ENCODE data around the gene AADACL3. TPM values are rescaled to one million over a fixed set of nuclear protein-coding genes. Genes with fewer than 3 reads are reported as not detected.

The AADACL3 gene
- total and polyA plus RNA-seq, 2 of the 8 experiments (the other 6 are each of a cell fraction or from before 2014, with no cell fraction given): 0.33 to 2.3 TPM

DNA sequence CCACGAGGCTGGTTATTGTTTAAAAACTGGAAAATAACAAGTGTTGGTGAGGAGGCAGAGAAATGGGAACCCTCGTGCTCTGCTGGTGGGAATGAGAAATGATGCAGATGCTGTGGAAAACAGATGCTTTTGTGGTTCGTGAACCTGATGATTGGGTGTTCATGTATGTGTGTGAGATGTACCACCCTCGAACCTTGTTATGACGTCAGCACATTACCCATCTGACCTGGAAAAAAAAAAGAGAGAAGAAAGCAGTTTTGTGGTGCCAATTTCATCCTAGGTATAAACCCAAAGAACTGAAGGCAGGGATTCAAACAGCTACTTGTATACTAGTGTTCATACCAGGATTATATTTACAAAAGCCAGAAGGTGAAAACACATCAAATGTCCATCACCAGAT, 23.7 kb downstream of the AADACL3 start:
- Histone ChIP-seq H4K91ac (replicated peaks; ENCODE audit: insufficient read length, low read length) (no peak overlapping the region), H3K18ac (ENCODE audit: extremely low read depth, low read length) (no peak overlapping the region), H3K36me3 (ENCODE audit: control insufficient read depth in 2 of 4, insufficient read depth in 4 of 4, low read length in 3 of 4) (no peaks in the 10 kb centered on the region), H2BK20ac (ENCODE audit: low read length) (no peak overlapping the region), H3K4me1 (replicated peaks in 1 of 4; ENCODE audit: control insufficient read depth in 3 of 4, insufficient read depth in 4 of 4, low read length in 3 of 4) (no peaks in the 10 kb centered on the region; a peak in 1 of 7 replicates), H3K4ac (replicated peaks; ENCODE audit: insufficient read length, low read depth, low read length) (no peak overlapping the region), H3K14ac (ENCODE audit: insufficient read length) (no peak overlapping the region), H3K23ac (ENCODE audit: insufficient read length) (no peak overlapping the region), H4K20me1 (replicated peaks in 1 of 2; ENCODE audit: control insufficient read depth in 1 of 2, insufficient read depth in 2 of 2, low read length in 2 of 2) (no peaks in the 10 kb centered on the region), H3K9me3 (ENCODE audit: insufficient read depth in 2 of 2, low read depth in 1 of 2, low read length in 1 of 2) (no peaks in the 10 kb centered on the region), H2BK12ac (ENCODE audit: low read depth, low read length) (no peak overlapping the region), H3K23me2 (ENCODE audit: low read depth, low read length) (no peaks in the 10 kb centered on the region), H3K4me3 (ENCODE audit: extremely low read depth in 1 of 4, insufficient read depth in 2 of 4, low read depth in 3 of 4, low read length in 4 of 4) (no peak overlapping the region), H2BK15ac (ENCODE audit: low read length) (no peak overlapping the region), H3K27me3 (replicated peaks in 1 of 4; ENCODE audit: control insufficient read depth in 3 of 4, extremely low read depth in 1 of 4, insufficient read depth in 3 of 4, low read length in 3 of 4) (no peaks in the 10 kb centered on the region), H3K79me2 (ENCODE audit: control insufficient read depth in 1 of 2, insufficient read depth in 2 of 2, low read length in 2 of 2) (no peaks in the 10 kb centered on the region), H2BK5ac (ENCODE audit: low read depth, low read length) (no peak overlapping the region), H4K8ac (ENCODE audit: extremely low read depth, insufficient read depth, low read length) (no peak overlapping the region), H4K5ac (ENCODE audit: insufficient read length, low read depth, low read length) (no peak overlapping the region), H2AFZ (ENCODE audit: low read length) (no peak overlapping the region), H3K79me1 (ENCODE audit: low read depth, low read length) (no peaks in the 10 kb centered on the region), H2AK5ac (ENCODE audit: low read depth, low read length) (no peak overlapping the region), H3K27ac (ENCODE audit: low read depth, low read length) (no peak overlapping the region), H3K4me2 (ENCODE audit: insufficient read depth in 1 of 2, low read depth in 2 of 2, low read length in 2 of 2) (no peak overlapping the region), H3K56ac (replicated peaks; ENCODE audit: insufficient read length, low read depth, low read length) (no peak overlapping the region), H3K9ac (replicated peaks in 1 of 4; ENCODE audit: extremely low read depth in 1 of 4, low read depth in 3 of 4, low read length in 3 of 4) (no peak overlapping the region), H2BK120ac (replicated peaks; ENCODE audit: low read depth, low read length) (no peak overlapping the region)
- DNase-seq (ENCODE audit: low read depth in 1 of 2, low spot score in 2 of 2): no peak
- ChIA-PET CTCF (ENCODE audit: partially characterized antibody) (interaction anchor here (0.9 to 1.0 kb wide), 2 partner anchors 20 to 81 kb away, joined by 3 read pairs; no protein-coding TSS in a partner anchor), POLR2A (ENCODE audit: partially characterized antibody) (no interaction called here)
- WGBS, 2 experiments (ENCODE audit: extremely low coverage in 1 of 2, insufficient coverage in 1 of 2, insufficient read length in 1 of 2, insufficient replicate concordance in 2 of 2, low coverage in 1 of 2, low lambda C conversion rate in 2 of 2, missing lambda C conversion rate in 1 of 2): 93% methylated on average over 5 of the region's 5 CpGs; no CpG with 5 or more reads in 1 of the 2 experiments
- no peak for FAIRE-seq
- no peak for TF ChIP-seq POLR2AphosphoS5 (IDR thresholded peaks at IDR 0.05; ENCODE audit: low read depth, low read length)
- no peak for TF ChIP-seq CBX8 (IDR thresholded peaks at IDR 0.05; ENCODE audit: borderline replicate concordance, low read depth, low read length)
- no peak for TF ChIP-seq RAD21 (IDR thresholded peaks at IDR 0.05 in 1 of 2, conservative IDR thresholded peaks at IDR 0.05 in 1 of 2; ENCODE audit: low read depth in 2 of 2, low read length in 2 of 2)
- TF ChIP-seq RNF2 (IDR thresholded peaks at IDR 0.05; ENCODE audit: borderline replicate concordance, low read depth, low read length, missing control alignments, poor library complexity, severe bottlenecking): no peak
- no peak for TF ChIP-seq SP1 (IDR thresholded peaks at IDR 0.05; ENCODE audit: low read depth, low read length)
- no peak for TF ChIP-seq KDM4A (IDR thresholded peaks at IDR 0.05; ENCODE audit: low read depth, low read length, severe bottlenecking)
- TF ChIP-seq FOSL1 (IDR thresholded peaks at IDR 0.05; ENCODE audit: insufficient read depth, low read depth, low read length): no peak
- no peak for TF ChIP-seq POLR2A (IDR thresholded peaks at IDR 0.05; ENCODE audit: control extremely low read depth in 1 of 2, low read depth in 2 of 2, low read length in 2 of 2)
- TF ChIP-seq NRF1 (IDR thresholded peaks at IDR 0.05; ENCODE audit: low read depth, low read length): no peak
- no peak for TF ChIP-seq BRCA1 (IDR thresholded peaks at IDR 0.05; ENCODE audit: low read depth, low read length)
- TF ChIP-seq MAFK (IDR thresholded peaks at IDR 0.05; ENCODE audit: low read depth, low read length): no peak
- no peak for TF ChIP-seq KDM5A (IDR thresholded peaks at IDR 0.05; ENCODE audit: low read length)
- no peak for TF ChIP-seq SP4 (IDR thresholded peaks at IDR 0.05; ENCODE audit: low read length)
- no peak for TF ChIP-seq TCF12 (IDR thresholded peaks at IDR 0.05; ENCODE audit: low read depth, low read length)
- TF ChIP-seq EP300 (IDR thresholded peaks at IDR 0.05; ENCODE audit: borderline replicate concordance in 1 of 2, low read depth in 2 of 2, low read length in 2 of 2): no peak
